Stimulated activated CD8-positive, alpha-beta memory T cell treated with anti-CD3 and anti-CD28 coated beads, Interleukin-15, amount 100 ng/mL, for 48 hours (primary cell): ENCODE results near the gene SLC4A2.
A peak's percentile ranks its signal among the peaks of the same experiment; 100 is the strongest.
"Not testable (repeated sequence)": the region's sequence is repeated elsewhere in the genome, so short reads cannot be mapped to it uniquely, and the experiment has no call there.

Experiments used
- DNase-seq, 2 donors: peaks; one replicate each; pipeline ENCODE4 v3.0.0-alpha.2; 2020; ENCODE audit warnings: low read depth in 2 of 2

The SLC4A2 gene

DNA sequence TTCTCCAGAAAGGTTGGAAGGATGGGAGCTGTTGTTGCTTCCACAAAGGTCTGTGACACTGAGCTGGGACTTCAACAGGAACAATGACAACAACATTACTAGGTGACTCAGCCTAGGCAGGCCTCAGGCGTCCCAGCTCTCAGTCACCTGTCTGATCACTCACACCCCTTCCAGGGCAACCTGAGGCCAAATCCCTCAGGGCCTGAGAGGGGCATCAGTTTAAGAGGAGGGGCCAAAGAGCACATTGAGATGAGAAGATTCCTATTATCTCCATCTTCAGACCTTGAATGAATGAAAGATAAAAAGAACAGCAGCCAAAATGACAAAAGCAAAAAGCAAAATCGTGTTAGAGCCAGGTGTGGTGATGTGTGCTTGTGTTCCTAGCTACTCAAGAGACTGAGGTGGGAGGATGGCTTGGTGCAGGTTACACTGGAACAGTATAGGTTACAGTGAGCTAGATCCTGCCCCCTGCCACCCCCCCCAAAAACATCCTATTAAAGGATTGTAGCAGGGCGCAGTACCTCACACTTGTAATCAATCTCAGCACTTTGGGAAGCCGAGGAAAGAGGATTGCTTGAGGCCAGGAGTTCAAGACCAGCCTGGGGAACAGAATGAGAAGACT is 34.8 kb upstream of the SLC4A2 start, which contains the start of gene ATG9B:
TSS of gene ATG9B (minus strand) at position 60 of the 622 bp plus-strand sequence. CDS start 71 bp downstream, outside the sequence.
- DNase-seq, result no peak

DNA sequence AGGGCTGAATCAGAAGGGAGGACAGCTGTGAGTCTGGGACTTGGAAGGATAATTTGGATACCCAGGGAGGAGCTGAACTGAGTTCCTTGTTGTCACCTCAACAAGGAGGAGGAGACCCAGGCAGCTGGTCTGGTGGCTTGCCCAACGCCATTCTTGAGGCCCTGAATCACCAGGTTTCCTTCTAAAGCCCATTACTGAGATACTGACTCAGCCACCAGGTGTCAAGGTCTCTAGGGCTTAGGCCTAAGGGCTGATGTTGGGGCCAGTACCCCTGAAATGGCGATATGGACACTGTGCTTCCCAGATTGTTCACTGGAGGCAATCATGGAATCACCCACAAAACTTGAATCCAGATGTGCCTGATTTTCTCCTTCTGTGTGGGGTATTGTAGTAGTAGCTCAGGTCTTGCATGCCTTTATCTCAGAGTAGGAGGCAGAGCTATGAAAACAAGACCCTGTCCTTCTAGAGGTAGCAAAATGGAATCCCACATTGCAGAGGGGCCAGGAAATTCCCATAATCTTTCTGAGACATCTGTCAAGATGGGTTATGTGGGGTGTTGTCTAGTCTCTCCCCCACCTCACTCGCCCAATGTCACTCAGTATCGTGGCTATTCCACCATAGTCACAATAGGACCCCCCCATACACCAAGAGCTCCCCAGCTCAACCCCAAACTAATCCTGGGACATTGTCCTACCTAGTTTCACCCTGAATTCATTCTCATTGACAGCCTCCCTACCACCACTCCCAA is 33.3 kb upstream of the SLC4A2 start:
- no peak for DNase-seq

GRCh38 chr7:151026771-151027727 is 32.3 kb upstream of the SLC4A2 start:
- not testable (repeated sequence) for DNase-seq

DNA sequence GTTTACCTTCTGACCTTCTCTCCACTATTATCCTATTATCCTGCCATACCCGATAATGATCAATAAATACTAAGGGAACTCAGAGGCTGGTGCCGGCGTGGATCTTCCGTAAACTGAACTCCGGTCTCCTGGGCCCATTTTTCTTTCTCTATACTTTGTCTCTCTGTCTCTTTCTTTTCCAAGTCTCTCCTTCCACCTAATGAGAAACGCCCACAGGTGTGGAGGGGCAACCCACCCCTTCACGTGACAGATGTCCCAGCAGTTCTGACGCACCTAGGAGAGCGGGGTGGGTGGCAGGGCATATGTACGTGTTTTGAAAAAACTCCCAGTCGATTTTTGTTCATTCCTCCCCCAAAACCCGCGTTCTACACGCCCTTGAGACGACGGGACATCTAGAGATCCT is 31.7 kb upstream of the SLC4A2 start:
- DNase-seq, result not testable (repeated sequence)

DNA sequence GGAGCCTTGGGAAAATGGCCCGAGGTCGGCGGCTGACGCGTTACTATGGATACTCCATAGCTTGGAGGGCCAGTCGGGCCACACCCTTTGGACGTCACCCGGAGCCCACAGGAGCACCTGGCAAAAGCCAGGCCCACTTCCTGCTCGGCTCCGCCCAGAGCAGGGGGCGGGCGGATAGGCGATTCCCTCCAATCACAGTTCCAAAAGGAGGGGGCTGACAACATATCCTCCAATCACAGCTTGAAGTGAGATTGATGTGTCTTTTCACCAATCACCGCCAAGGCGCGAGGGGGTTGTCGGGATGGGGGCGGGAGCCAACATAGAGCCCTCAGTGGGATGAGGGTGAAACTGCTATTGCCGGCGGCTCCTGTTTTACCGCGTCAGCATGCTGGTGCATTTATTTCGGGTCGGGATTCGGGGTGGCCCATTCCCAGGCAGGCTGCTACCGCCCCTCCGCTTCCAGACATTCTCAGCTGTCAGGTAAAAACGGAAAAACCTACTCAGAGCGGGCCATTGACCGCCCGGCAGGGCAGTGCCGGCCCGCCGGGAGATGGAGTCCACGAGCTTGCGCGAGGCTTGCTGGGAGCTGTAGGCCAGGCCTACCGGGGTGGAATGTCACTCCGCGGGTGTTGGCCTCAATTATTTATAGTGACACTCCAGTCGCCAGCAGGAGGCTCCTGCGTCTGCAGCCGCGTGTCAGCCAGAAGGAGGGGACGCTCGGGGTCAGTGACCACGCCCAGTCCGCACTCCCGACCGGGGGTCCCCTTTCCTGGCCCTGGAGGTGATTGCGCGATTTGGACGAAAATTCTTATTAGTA is 31.1 kb upstream of the SLC4A2 start, which contains the start of gene ABCB8:
TSS of gene ABCB8 (plus strand) at position 320 of the 817 bp plus-strand sequence. CDS start at position 386, 66 bp downstream.
- DNase-seq, result peak; percentile 93 to 97

- no peak for DNase-seq
Measured at GRCh38 chr7:151028948-151029501, 30.4 kb upstream of the SLC4A2 start.

GRCh38 chr7:151031011-151031410 is 28.4 kb upstream of the SLC4A2 start:
- no peak for DNase-seq

DNA sequence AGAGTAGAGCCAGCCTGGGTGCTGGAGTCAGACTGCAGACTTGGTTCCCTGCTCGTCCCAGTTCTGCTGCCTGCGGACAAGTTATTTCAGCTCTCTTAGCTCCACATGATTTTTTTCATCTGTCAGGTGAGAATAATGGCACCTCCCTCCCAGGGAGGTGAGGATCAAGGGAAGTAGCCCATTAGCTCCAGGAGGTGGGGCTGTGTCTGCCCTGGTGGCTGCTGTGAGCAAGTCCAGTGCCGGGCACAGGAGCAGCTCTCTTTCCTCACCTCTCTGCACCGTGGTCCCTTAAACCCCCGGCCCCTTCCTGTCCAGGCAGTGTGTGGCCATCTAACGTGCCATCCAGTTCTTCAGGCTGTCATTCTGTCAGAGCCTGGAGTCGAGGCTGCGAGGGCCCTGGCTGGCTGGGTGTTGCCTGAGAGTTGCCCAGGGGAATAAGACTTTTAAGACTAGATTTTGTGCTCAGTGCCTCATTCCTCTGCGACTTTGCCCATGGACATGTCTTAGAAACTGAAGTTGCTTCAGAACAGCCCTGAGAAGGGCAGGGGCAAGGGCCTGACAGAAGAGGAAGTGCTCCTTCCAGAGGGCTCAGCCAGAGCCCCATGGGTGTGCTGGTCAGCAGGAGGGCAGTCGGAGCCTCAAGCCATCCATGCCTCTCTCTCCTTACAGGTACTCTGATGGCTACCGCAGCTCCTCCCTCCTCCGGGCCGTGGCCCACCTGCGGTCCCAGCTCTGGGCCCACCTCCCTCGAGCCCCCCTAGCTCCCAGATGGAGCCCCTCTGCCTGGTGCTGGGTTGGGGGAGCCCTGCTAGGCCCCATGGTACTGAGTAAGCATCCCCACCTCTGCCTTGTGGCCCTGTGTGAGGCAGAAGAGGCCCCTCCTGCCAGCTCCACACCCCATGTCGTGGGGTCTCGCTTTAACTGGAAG is 26.2 kb upstream of the SLC4A2 start:
- DNase-seq, result no peak

DNA sequence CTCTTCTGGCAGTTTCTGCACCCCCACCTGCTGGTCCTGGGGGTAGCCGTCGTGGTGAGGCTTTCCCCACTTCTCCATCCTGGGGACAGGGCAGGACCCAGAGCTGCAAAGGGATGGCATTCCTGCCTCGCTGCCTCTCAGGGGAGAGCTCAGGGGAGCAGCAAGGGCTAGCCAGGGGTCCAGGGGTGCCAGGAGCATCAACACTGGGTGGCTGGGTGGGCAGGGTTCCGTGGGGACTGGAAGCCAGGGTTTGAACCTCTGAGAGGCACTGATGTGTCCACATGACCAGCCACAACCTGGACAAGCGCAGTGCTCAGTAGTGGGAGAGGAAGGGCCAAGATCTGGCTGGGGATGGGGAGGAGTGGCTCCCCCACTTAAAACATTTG is 25.5 kb upstream of the SLC4A2 start:
- no peak for DNase-seq

DNA sequence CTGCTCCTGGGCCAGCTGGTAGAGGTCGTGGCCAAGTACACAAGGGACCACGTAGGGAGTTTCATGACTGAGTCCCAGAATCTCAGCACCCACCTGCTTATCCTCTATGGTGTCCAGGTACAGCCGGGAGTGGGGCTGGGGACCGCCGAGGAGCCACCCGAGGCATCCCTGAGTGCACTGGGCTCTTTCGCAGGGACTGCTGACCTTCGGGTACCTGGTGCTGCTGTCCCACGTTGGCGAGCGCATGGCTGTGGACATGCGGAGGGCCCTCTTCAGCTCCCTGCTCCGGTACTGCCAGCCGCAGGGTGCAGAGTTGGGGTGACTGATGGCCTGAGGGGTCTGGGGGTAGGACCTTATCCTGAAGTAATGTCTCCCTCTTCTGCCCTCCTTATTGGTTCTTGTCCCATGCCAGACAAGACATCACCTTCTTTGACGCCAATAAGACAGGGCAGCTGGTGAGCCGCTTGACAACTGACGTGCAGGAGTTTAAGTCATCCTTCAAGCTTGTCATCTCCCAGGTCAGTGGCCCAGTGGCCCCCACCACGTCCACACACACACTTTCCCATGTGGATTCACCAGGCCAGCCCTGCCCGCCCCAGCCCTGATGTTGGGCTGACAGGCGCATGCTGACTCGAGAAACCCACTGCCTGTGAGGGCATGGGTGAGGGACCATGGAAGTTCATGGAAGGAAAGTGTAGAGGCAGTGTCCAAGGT is 24.9 kb upstream of the SLC4A2 start:
- no peak for DNase-seq

DNA sequence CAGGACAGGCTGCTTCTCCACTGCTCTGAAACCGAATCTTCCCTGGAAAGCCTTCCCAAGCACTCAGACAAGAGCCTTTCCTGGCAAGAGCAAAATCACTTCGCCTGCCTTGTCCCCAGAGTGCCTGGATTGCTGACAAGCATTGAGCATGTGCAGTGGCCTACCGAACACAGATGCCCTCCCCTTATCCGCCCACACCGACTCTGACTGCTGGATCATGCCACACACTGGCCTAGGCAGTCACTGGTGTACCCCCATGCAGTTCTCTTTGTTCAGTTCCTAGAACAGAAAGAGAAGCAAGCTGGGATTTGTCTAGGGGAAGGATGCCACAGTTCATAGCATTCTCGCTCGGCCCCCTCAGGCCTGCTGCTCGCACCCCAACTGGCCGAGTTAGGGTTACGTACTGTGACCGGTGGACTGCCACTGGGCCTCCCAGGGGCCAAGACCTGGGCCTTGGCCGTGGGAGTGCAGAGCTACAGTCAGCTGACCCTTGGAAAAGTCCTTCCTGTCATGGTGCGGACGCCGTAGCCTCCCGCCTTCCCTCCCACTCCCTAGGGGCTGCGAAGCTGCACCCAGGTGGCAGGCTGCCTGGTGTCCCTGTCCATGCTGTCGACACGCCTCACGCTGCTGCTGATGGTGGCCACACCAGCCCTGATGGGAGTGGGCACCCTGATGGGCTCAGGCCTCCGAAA is 24.2 kb upstream of the SLC4A2 start:
- DNase-seq, result no peak

- no peak for DNase-seq
Measured at GRCh38 chr7:151035902-151036301, 23.5 kb upstream of the SLC4A2 start.

- DNase-seq, result peak; percentile 81 to 82
Measured at GRCh38 chr7:151038951-151039849, 20.2 kb upstream of the SLC4A2 start.

DNA sequence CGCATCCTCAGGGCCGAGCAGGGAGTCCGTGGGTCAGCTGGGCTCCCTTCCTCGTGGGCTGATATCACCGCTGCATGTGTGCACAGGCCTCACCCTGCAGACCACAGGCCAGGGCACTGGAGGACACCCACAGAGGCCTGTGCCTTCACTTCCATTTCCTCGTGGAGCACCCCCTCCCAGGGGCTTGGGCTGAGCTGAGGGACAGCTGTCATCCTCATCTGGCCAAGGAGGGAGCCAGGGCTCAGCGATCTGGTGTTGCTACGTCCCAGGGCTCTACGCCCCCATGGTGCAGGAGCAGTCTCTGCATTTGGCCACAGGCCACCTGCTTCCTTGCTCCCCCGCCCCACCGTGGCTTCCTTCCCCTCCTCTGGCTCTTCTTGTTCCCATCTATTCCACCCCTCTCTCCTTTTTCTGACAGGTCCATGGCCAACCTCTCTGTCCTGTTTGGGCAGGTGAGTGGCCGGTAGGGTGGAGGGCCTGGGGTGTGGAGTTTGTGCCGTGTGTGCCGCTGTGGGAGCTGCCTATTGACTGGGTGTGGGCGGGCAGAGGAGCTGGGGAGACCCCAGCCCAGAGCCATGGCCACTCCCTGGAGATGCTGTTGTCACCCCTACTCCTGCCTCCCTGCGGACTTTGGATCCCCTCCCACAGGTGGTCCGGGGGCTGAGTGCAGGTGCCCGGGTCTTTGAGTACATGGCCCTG is 19.4 kb upstream of the SLC4A2 start:
- DNase-seq, result no peak

DNA sequence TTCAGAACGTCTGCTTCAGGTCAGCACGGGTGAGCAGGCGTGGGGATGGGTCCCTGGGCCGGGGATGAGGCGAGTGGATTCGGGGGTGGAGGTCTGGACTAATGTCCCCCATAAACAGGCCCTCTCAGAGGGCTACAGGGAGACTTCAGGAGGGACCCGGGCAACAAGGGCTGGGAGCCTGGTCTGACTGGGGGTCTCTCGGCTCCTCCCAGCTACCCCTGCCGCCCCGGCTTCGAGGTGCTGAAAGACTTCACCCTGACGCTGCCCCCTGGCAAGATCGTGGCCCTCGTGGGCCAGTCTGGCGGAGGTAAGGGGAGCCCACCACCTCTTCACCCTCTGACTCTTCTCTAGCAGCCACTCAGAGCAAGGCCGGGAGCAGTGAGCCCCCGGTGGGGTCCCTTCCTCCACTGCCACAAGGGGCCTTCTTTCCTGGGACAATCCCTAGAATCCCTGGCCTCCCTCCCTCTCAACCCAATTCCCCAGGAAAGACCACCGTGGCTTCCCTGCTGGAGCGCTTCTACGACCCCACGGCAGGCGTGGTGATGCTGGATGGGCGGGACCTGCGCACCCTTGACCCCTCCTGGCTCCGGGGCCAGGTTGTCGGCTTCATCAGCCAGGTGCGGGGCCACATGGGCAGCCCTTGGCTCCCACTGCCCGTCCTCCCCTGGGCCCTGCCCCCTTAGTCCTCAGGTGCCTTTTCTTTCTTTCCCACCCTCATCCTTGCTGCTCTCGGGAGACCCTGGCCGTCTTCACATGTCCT is 18.6 kb upstream of the SLC4A2 start:
- no peak for DNase-seq

GRCh38 chr7:151043449-151043848 is 15.9 kb upstream of the SLC4A2 start:
- DNase-seq, result not testable (repeated sequence)
